Endodermal cell (in vitro differentiated cells): Measurements from ENCODE around the gene SLC41A2. TPM values are rescaled to one million over a fixed set of nuclear protein-coding genes. Genes with fewer than 3 reads are reported as not detected.

Source experiments
- DNase-seq: peaks from one replicate; pipeline ENCODE4 v3.0.0-alpha.2; 2017
- H3K27ac ChIP-seq: 2 replicates; pipeline ENCODE4 v1.5.1; 2013; ENCODE audit warnings: mild to moderate bottlenecking, low read depth, low read length, moderate library complexity
- H3K27me3 ChIP-seq: 2 replicates; pipeline ENCODE4 v1.6.1; 2013; ENCODE audit warnings: mild to moderate bottlenecking, low read length, moderate library complexity; ENCODE audit not compliant: insufficient read depth, control insufficient read depth, poor library complexity, severe bottlenecking
- H3K36me3 ChIP-seq: 2 replicates; pipeline ENCODE4 v1.7.0; 2013; ENCODE audit warnings: mild to moderate bottlenecking, low read length, moderate library complexity; ENCODE audit not compliant: control insufficient read depth, insufficient read depth
- H3K4me1 ChIP-seq: one replicate; pipeline ENCODE4 v1.7.0; 2013; ENCODE audit warnings: low read length; ENCODE audit not compliant: control insufficient read depth, insufficient read depth
- H3K4me3 ChIP-seq: 2 replicates; pipeline ENCODE4 v1.5.1; 2013; ENCODE audit warnings: mild to moderate bottlenecking, low read length, moderate library complexity
- H3K9ac ChIP-seq: 2 replicates; pipeline ENCODE4 v1.6.1; 2013; ENCODE audit warnings: mild to moderate bottlenecking, low read length, moderate library complexity; ENCODE audit not compliant: poor library complexity, severe bottlenecking; ENCODE audit errors: extremely low read depth
- H3K9me3 ChIP-seq: 2 replicates; pipeline ENCODE4 v1.6.1; 2013; ENCODE audit warnings: mild to moderate bottlenecking, low read length, moderate library complexity; ENCODE audit not compliant: control insufficient read depth
- H3K27ac Mint-ChIP-seq: 2 replicates; pipeline ENCODE4 v1.8.0; 2020; ENCODE audit warnings: mixed read lengths
- H3K27me3 Mint-ChIP-seq: 2 replicates; pipeline ENCODE4 v1.8.0; 2021; ENCODE audit warnings: mild to moderate bottlenecking, mixed read lengths; ENCODE audit not compliant: insufficient read depth
- H3K36me3 Mint-ChIP-seq: 2 replicates; pipeline ENCODE4 v1.8.0; 2020; ENCODE audit warnings: low read depth, mixed read lengths
- H3K4me1 Mint-ChIP-seq: 2 replicates; pipeline ENCODE4 v1.8.0; 2020; ENCODE audit warnings: mixed read lengths
- H3K4me3 Mint-ChIP-seq: 2 replicates; pipeline ENCODE4 v1.8.0; 2020; ENCODE audit warnings: mild to moderate bottlenecking, moderate library complexity, mixed read lengths
- H3K9me3 Mint-ChIP-seq: 2 replicates; pipeline ENCODE4 v1.8.0; 2020; ENCODE audit warnings: mild to moderate bottlenecking, mixed read lengths
- CTCF ChIP-seq: fragments of 200-600 bp; sonication (generic); conservative IDR thresholded peaks from 2 replicates; pipeline ENCODE4 v1.5.0; 2021; ENCODE audit warnings: antibody characterized with exemption, mild to moderate bottlenecking
- WGBS, 2 experiments: methylation state at CpG; one replicate each; pipeline versions ENCODE4 v1.1.5 to v1.1.7; 2013; ENCODE audit warnings: missing lambda C conversion rate in 2 of 2, mixed read lengths in 1 of 2; ENCODE audit not compliant: insufficient coverage in 1 of 2, insufficient read length in 1 of 2; 5-methylcytosine and 5-hydroxymethylcytosine counted together
- total RNA-seq, 2 donors: library from RNA; stranded (reverse); fragmentation: NEBNext Ultra II Directional in 1 of 2; extraction: Animal tissue kit (Norgen Biotek cat#: 25700) in 1 of 2; gene quantifications; 2 replicates in 1 of 2; 3 replicates in 1 of 2; pipeline ENCODE4 v1.2.1, GENCODE V29; 2021

The SLC41A2 gene
- total RNA-seq, 2 donors from 2014 or later = 1.9 to 2.3 TPM

GRCh38 chr12:104964856-104965205, 6.7 kb upstream of the SLC41A2 start:
- Histone ChIP-seq H3K36me3 (no peaks in the 10 kb centered on the region), H3K9ac (no peak overlapping the region), H3K4me3 (no peak overlapping the region), H3K4me1 (no peaks in the 10 kb centered on the region), H3K9me3 (no peaks in the 10 kb centered on the region), H3K27ac (no peak overlapping the region), H3K27me3 (peaks cover 11% of the 10 kb centered on the region)
- H3K4me1 Mint-ChIP-seq = peaks cover 7% of the 10 kb centered on the region
- H3K27ac Mint-ChIP-seq = no peak overlapping the region
- peaks cover 1% of the 10 kb centered on the region for H3K9me3 Mint-ChIP-seq
- TF ChIP-seq CTCF = no peak
- WGBS, 2 experiments = 84 to 88% methylated on average over 1 to 2 of the region's 2 CpGs
- H3K4me3 Mint-ChIP-seq = no peak overlapping the region
- H3K27me3 Mint-ChIP-seq = peaks cover 40% of the 10 kb centered on the region
- no peak for DNase-seq
- H3K36me3 Mint-ChIP-seq = no peaks in the 10 kb centered on the region

DNA sequence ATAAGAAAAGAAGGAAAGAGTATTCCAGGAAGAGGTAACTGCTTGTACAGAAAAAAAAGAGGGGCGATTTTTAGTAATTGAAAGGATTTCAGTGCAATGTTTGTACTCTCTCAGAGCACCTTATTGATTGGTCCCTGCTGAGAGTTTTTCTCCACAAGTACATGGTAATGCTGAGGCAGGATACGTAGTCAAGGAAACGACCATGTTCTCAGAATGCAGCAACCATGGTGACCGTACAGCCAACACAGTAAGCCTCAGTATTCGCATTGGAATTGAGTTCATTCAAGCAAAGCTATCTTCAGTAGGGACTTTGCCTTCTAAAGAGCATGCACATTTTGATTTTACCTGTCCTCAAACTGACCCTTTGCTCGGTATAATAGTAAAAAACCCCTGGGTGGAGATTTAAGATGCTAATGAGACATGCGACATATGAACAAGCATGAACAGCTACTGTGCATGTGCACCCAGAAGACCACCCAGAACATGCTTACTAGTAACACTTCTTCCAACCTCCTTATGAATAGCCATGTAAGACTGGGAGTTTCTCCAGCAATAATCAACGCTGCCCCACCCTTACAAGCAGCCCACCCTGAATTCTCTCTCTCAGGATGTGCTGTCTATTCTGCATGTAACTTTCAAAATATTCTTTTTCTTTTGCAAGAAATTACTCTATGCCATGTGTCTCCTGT, 6.2 kb upstream of the SLC41A2 start:
- peaks cover 16% of the 10 kb centered on the region for H3K27me3 ChIP-seq
- WGBS, 2 experiments = 66 to 88% methylated on average over 6 to 8 of the region's 8 CpGs
- DNase-seq = no peak
- H3K36me3 ChIP-seq = no peaks in the 10 kb centered on the region
- TF ChIP-seq CTCF = no peak
- Mint-ChIP-seq H3K36me3 (no peaks in the 10 kb centered on the region), H3K27ac (no peak overlapping the region), H3K27me3 (peaks cover 45% of the 10 kb centered on the region), H3K4me1 (peaks cover 7% of the 10 kb centered on the region), H3K4me3 (no peak overlapping the region), H3K9me3 (peaks cover 1% of the 10 kb centered on the region)
- H3K27ac ChIP-seq = no peak overlapping the region
- H3K9ac ChIP-seq = no peak overlapping the region
- H3K9me3 ChIP-seq = no peaks in the 10 kb centered on the region
- H3K4me3 ChIP-seq = no peak overlapping the region
- H3K4me1 ChIP-seq = no peaks in the 10 kb centered on the region

- Histone ChIP-seq H3K4me3 (no peak overlapping the region), H3K36me3 (no peaks in the 10 kb centered on the region), H3K27ac (no peak overlapping the region), H3K4me1 (no peaks in the 10 kb centered on the region), H3K9ac (no peak overlapping the region), H3K9me3 (no peaks in the 10 kb centered on the region), H3K27me3 (peaks cover 22% of the 10 kb centered on the region)
- WGBS, 2 experiments = 89 to 94% methylated on average over 1 to 5 of the region's 6 CpGs
- Mint-ChIP-seq H3K27me3 (peaks cover 51% of the 10 kb centered on the region), H3K4me3 (no peak overlapping the region), H3K4me1 (peaks cover 7% of the 10 kb centered on the region), H3K36me3 (no peaks in the 10 kb centered on the region), H3K9me3 (peaks cover 1% of the 10 kb centered on the region), H3K27ac (no peak overlapping the region)
- no peak for TF ChIP-seq CTCF
- DNase-seq = no peak
Measured at GRCh38 chr12:104963757-104964156, 5.7 kb upstream of the SLC41A2 start.
